Fibroblast of pulmonary artery (primary cell): ENCODE results near the gene SLAIN1.

Experiments used
- DNase-seq: peaks from one replicate; pipeline ENCODE4 v3.0.0-alpha.2; 2010; ENCODE audit warnings: low read depth
- H3K4me3 ChIP-seq: replicated peaks from 2 replicates; pipeline ENCODE4 v1.5.1; 2011; ENCODE audit warnings: low read depth, mild to moderate bottlenecking, control low read depth, low read length, moderate library complexity
- CTCF ChIP-seq: IDR thresholded peaks from 2 replicates; pipeline ENCODE4 v1.5.1; 2011; ENCODE audit warnings: mild to moderate bottlenecking, control low read depth, low read length, inconsistent platforms; ENCODE audit errors: missing control alignments

SLAIN1 gene

GRCh38 chr13:77737583-77738200, 40.2 kb downstream of the SLAIN1 start:
- H3K4me3 ChIP-seq, result no peak overlapping the region
- TF ChIP-seq CTCF, result no peak

GRCh38 chr13:77740097-77740735, 42.7 kb downstream of the SLAIN1 start:
- TF ChIP-seq CTCF, result no peak
- DNase-seq, result no peak
- H3K4me3 ChIP-seq, result no peak overlapping the region

More at GRCh38 chr13:77737583-77738200, 40.2 kb downstream of the SLAIN1 start:
- no peak for DNase-seq

GRCh38 chr13:77740931-77741596, 43.6 kb downstream of the SLAIN1 start:
- no peak for TF ChIP-seq CTCF

GRCh38 chr13:77741597-77741972, 44.1 kb downstream of the SLAIN1 start:
- TF ChIP-seq CTCF, result no peak
- H3K4me3 ChIP-seq, result no peak overlapping the region
- DNase-seq, result no peak

More at GRCh38 chr13:77740931-77741596, 43.6 kb downstream of the SLAIN1 start:
- no peak for DNase-seq
- no peak overlapping the region for H3K4me3 ChIP-seq

GRCh38 chr13:77742801-77743200, 45.3 kb downstream of the SLAIN1 start:
- TF ChIP-seq CTCF, result no peak
- H3K4me3 ChIP-seq, result no peak overlapping the region
- no peak for DNase-seq

GRCh38 chr13:77745784-77746183, 48.3 kb downstream of the SLAIN1 start:
- TF ChIP-seq CTCF, result no peak
- no peak for DNase-seq
- H3K4me3 ChIP-seq, result no peak overlapping the region
